Stimulated activated CD8-positive, alpha-beta memory T cell treated with anti-CD3 and anti-CD28 coated beads, Interleukin-4, amount 100 ng/mL, for 48 hours (primary cell): ENCODE measurements around the gene SCLY.

ENCODE experiments used
- DNase-seq: peaks from one replicate; pipeline ENCODE4 v3.0.0-alpha.2; 2020

The SCLY gene

DNA sequence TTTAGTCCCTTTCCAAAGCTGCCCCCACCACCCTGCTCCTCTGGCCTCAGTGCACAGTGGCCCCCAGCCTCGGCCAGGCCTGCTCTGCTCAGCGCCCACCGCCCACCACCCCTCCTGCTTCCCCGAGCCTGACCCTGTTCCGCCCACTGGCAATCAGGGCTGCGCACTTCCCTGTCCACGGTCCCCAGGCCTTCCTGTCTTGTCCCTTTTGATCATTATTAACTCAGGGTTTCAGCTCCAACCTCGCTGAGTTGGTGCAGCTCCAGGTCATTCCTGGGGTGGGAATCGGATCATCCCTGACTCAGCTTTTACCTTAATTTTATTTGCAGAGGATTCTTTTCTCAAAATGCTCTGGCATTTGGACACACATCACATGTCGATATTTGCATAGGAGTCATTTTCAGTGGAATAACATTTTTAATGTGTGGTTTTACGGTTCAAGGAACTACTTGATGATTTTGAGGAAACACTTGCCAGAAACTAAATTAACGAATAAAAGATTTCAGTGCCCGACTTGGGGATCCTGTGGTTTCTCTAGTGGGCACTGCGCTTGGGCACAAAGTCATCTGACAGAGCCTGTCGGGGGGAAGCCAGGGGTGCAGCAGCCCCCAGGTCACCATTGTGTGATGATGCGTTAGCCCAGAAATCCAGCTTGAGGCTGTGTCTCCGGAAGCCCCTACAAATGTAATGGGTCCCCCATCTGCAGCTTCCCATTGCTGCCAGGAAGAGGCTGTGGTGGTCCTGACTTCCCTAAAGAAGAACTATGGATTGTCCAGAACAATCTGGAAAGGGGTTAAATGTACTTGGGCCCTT, 38.3 kb downstream of the SCLY start:
- DNase-seq, result peak; percentile 19

DNA sequence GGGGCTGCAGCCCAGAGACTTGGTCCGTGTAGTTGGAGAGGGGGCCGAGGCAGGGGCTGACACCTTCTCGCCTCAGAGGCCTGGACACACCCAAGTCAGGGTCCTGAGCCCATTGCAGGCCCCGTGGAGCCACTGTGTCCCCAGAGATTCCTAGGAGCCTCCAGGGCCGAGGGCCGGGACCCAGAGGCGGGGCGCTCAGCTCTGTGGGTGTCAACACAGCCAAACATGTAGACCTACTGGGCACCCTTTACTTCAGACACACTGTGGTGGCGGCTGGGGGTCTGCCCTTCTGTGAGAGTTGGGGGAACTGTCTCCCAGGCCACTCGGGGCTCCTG, 38.9 kb downstream of the SCLY start:
- DNase-seq, result no peak

DNA sequence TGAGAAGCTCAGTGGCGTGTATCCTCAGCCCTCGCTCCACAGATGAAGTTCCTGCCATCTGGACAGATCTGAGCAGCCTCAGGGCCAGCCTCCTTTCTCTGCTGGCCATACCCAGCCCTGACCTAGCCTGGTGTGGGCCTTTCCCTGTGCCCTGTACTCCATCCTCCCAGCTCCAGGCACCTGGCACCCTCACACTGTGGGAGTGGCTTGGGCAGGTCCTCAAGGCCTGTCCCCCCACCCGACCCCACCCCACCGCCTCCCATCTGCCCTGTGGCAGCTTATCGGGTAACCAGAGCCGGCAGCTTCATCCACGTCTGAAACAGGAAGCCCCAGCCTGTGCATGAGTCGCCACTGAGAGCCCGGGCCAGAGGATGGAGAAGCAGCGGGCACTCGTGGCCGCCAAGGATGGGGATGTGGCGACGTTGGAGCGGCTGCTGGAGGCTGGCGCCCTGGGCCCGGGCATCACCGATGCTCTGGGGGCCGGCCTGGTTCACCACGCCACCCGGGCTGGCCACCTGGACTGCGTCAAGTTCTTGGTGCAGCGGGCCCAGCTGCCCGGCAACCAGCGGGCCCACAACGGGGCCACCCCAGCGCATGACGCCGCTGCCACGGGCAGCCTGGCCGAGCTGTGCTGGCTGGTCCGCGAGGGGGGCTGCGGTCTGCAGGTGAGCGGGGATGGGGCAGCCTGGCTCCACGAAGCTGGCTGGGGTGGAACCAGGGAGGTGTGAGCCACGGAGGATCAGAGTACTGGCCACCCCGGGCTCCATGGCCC, 39.4 kb downstream of the SCLY start, which contains the start of gene ESPNL:
Gene ESPNL (plus strand): TSS at position 292 of the 772 bp plus-strand sequence. CDS start 80 bp downstream, at position 372.
- peak; percentile 22 for DNase-seq

DNA sequence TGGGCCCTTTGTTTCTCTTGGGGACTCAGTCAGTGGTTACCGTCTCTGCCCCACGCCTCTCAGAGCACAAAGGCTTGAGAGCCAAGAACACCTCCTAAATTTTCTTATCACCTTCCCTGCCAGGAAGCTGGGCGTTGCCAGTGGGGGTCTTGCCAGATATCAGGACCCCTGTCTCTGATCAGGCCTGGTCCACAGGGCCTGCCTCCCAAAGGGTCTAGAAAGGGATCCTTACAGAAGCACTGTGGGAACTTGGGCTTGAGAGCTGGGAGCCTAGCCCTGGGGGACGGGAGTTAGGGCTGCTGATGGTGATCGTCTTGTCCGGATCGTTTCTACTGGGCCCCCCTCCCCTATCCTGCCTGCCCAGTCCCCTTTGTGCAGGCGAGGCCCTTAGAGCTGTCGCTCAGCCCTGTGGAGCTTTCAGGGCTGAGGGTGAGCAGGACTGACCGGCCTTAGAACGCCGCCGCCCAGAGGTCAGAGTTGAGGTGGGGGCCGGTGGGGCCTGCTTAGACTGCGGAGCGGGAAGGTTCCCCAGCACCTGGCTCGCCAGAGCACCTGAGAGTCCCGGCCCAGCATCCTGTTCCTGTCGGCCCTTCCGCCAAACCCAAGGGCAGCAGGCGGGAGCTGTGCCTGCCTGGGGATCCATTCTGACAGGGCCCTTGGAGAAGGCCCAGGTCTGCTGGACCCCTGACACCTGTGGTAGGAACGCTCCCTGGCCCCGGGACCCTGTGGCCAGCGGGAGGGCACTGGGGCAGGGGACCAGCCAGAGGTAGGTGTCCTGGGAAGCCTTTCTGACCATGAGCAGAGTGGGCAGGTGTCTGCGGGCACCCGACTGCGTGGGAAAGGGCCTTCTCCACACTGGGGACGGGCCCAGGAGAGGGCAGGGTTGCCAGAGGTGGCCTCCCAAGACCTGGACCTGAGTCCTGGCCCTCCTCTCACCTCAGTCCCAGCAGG, 40.3 kb downstream of the SCLY start:
- peak; percentile 21 for DNase-seq

DNA sequence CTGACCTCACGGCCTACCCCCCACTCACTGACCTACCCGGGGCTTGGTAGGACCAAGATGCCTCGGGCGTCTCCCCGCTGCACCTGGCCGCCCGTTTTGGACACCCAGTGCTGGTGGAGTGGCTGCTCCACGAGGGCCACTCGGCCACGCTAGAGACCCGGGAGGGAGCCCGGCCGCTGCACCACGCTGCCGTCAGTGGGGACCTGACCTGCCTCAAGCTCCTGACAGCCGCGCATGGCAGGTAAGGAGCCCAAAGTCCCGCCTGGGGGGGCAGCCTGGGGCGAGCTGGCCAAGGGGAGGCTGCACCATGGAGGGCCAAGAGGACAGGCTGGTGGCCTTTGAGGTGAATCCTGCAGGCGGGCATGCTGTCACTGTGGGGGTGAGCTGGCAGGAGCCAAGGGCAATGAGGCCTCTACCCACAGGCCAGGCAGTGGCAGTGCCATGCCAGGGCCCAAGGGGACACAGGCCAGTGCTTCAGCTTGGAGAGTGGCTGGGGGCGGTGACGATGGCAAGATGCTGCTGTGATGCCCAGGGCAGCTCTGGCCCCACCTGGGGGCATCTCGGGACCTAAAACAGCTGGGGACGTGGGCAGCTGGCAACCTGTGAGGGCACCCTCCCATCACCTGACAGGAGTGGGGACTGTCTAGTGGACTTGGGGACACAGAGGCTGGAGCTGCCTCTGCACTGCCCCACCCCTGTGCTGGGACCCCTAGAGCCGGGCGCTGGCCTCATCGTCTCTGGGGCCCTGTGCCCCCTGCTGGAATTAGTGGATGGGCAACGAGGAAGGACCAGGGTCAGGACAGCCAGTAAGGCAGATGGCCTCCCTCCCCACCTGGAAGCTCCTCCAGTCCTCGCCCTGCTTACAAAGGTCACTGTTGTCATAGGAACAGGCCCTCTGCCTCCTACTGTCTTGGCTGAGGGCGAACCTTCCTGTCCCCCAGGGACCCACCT, 41.4 kb downstream of the SCLY start:
- peak; percentile 22 for DNase-seq

DNA sequence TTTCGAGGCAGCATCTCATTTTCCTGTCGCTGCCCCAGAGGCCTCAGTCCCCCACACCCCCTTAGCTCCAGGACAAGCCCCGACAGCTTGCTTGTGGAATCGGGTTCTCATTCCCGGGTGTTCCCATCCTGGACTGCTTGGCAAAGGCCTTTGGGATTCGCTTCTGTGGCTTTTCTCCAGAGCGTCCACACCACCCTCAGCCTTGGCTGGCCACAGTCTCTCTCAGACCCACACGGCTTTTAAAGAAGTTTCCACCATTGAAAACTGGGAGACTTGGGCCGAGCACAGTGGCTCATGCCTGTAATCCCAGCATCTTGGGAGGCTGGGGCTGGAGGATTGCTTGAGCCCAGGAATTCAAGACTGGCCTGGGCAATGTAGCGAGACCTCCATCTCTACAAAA, 42.1 kb downstream of the SCLY start:
- no peak for DNase-seq

DNA sequence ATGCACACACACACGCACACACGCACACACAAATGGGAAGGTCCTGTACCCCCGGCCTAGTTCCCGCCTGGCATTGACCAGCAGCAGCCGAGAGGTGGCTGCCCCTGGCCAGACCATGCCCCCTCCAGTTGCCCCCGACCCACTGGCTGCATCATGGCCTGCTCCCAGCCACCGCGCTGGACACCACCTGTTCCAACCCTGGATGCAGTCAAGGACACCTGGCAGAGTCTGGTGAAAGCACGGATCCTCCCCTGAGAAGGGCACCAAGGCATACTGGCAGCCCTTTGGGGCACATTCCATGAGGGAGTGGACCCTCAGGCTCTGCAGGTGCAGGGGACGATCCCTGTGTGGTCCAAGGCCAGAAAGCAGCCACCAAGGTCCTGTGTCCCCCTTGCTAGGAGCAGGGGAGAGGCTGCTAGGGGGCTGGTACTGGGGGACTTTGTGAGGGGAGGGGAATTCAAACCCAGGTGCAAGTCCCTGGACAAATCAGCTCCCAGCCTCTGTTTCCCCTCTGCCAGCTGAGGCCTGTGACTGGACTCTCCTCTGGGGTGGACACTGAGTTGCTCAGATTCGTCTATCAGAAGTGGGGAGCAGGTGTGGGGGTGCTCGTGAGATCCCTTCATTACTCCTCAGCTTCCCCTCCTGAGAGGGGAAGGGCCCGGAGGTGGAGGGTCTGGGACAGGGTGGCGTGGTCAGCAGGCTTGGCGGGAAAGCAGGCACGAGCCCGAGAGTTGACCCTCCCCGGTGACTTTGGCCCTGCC, 42.8 kb downstream of the SCLY start:
- DNase-seq, result peak; percentile 18

DNA sequence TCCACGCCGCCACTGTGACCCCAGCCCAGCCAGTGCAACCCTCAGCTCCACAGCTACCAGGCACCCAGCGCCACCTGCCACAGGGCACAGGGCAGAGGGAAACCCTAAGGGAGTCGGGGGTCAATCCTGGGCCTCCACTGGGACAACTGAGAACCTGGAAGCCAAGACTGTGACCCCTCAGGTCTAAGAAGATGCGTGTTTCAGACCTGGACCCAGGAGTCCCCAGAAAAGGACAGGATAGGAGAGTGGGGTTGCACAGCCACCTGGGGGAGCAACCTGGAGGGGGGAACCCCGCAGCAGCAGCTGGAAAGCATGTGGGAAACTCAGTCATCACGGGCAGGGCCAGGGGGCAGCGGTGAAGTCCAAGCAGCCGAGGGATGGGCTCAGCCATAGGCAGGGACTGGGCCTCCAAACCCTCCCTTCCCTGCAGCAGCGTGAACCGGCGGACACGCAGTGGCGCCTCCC, 43.5 kb downstream of the SCLY start:
- peak; percentile 21 for DNase-seq

DNA sequence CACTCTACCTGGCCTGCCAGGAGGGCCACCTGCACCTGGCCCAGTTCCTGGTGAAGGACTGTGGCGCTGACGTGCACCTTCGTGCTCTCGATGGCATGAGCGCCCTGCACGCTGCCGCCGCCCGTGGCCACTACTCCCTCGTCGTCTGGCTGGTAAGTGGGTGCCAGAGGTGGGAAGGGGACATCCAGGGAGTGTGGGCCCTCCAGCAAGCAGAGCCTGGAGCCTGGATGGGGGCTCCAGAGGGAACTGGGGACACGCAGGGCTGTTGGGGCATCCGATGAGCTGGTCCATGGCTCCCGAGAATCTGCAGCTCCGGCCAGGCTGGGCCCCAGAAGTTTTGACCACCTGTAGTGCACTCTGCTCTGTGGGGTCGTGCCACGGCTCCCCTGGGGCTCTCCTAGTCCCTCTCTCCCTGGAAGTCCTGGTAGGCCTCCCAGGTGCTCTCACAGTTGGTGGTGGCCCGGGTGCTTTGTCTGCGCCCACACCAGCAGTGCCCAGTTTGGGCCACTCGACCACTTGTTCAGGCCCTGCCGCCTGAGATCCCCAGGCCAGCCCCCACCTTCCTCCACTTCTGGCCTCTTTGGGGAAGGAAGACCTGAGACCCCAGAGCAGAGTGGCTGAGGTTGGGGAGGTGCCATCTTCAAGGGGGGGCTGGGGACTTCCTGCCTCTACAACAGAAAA, 44.0 kb downstream of the SCLY start:
- DNase-seq, result no peak

DNA sequence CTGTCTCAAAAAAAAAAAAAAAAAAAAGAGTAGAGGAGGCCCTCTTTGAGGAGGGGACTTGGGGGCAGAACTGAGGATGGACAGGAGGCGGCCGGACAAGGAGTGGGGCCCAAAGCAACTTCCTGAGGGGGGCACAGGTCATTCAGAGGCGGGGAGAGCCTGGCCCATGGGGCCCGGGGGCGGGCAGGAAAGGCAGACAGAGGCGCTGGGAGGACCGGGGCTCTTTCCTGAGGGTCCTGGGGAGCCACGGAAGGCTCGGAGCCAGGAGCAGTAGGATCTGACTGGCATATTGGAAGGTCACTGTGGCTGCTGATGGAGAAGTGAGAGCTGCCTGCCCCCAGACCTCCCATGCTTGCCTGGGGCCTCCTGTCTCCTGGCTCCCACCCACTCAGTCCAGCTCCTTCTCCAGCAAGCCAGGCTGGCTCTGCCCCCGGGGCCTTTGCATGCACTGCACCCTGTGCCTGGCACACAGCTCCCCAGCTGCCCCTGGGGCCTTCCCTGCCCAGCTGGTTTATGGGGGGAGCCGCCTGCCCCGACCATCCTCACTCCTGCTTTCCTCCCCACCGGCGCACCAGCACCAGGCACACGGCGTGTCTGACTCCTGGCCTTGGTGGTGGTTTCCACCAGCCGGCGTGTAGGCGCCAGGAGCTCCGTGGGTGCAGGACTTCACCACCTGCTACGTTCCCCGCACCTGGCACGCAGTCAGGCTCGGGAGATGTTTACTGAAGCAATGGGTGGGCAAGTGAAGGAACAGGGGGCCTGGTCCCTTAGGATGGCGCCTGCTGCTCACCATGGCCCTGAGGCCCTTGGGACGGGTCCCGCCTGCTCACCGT, 44.9 kb downstream of the SCLY start:
- DNase-seq, result no peak

DNA sequence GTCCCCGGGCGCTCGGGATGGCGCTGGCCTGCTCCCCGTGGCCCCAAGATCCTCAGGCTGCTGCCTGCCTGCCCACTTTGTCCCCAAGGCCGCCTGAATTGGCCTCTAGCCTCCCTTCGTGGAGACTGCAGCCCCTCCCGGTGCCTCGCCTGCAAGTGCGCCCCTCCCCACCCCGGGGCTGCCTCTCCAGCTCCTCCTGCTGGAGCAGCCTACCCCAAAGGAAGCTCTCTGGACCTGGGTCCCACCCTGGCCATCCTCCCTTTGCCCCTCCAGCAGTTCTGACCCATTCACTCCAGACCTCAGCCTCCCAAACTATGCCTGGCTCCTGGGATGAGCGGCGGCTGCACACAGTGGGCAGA, 45.5 kb downstream of the SCLY start:
- DNase-seq, result no peak

DNA sequence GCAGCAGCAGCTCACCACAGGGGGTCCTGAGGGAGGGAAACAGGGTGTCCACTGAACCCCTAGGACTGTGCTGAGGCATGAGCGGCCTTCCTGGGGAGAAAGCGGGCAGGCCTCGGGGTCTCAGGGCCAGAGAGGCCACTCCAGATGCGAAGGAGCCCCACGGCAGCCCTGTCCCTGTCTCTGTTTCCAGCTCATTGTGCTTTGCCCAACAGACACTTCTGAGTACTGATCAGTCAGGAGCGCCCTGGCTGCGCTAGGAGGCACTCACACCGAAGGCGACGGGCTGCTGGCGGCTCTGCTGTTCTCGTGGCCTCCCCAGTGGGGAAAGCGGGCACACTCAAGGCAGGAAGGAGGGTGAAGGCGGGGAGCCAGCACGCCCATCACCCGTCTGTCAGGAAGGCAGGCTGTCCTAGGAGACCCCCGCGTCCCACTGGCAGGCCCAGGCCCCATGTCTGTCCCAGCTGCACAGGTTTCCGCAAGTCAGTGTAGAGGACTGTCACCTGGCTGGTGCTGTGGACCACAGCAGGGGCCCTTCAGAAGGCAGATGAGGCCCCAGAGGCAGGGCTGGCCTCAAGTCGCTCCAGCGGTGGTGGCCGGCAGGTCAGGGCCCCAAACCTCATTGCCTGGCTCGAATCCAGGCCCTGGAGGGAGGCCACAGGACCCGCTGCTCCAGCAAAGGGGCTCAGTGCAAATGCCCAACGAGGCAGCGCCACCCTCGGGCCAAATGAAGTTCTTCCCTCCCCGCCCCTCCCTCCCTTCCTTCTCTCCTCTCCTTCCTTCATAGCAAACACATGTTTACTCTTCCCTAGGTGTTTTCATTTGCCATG, 46.1 kb downstream of the SCLY start:
- DNase-seq, result no peak

DNA sequence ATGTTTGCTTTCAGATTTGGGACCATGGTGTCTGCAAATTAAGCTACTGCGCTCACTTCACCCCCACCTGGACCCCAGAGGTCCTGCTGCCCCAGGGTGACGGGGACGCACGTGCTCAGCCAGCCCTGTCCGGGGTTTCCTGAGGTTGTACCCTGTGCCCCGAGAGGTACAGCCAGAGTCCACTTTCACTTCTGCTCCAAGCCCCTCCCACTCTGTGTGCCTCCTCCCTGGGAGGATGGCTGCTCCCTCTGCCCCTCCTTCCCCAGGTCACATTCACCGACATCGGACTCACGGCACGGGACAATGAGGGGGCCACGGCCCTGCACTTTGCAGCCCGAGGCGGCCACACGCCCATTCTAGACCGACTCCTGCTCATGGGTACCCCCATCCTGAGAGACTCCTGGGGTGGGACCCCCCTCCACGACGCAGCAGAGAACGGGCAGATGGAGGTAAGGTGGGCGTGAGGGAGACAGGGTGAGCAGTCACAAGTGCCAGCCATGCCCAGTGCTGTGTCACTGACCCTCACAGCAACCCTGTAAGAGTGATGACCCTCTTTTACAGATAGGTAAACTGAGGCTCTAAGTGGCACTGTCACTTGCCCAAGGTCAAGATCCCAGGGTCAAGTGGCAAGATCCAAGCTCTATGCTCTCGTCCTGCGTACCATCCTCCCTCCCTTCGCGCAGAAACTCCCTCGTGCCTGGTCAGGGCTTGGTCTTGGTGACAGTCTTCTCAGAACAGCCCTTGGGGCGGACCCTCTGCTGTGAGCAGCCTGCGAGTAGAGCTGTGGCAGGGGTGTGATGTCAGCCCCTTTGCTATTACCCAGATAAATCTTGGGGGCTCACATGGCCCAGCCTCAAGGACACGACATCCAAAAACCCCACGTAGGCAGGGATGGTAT, 47.0 kb downstream of the SCLY start:
- DNase-seq, result no peak

DNA sequence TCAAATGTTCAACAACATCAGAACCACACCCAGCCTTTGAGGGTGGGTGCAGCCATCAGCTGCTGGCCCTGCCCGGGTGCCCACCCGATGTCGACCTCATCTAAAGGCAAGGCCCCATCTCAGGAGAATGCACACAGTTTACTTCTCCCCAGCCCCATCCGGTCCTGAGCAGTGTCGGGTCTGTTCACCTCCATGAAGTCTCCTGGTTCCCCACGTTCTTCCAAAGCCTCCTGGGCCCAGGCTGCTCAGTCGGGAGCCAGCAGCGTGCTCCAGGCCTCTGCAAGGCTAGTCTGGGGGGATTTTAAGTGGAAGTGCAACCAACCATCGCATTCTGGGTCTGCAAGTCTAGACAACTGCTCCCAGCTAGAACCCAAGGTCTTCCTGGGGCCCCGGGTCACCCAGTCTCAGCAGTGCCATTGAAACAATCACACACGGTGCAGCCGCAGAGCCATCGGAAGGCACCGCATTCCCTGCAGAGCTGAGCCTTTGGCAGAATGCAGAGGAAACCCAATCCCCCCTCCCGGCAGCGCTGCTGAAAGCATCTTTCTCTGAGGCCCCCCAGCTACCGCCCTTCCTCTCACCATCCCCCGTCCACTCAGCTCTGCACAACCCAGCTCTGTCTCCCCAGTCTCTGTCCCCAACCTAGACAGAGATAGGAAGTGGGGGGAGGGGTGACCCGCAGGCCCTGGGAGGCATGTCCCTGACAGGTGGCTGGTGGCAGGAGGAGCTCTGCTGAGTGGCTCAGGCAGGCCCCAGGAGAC, 47.8 kb downstream of the SCLY start:
- no peak for DNase-seq

DNA sequence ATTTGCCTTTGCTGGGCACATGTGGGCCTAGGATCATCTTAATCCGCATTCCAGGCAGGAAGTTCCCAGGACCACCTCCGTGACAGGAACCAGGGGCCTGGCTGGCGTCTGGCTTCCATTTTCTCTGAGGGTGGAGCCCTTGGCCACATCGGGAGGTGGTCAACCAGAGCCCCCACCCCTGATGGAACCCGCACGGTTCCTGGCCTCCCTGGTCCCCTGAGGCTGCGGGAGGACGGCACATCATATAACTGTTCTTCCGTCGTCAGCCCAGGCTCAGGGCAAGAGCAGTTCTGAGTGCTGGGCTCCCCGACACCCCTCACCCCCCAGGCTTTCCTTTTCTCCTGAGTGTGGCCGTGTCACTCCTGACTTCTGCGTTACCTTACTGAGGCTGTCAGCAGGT, 52.8 kb downstream of the SCLY start:
- DNase-seq, result no peak

DNA sequence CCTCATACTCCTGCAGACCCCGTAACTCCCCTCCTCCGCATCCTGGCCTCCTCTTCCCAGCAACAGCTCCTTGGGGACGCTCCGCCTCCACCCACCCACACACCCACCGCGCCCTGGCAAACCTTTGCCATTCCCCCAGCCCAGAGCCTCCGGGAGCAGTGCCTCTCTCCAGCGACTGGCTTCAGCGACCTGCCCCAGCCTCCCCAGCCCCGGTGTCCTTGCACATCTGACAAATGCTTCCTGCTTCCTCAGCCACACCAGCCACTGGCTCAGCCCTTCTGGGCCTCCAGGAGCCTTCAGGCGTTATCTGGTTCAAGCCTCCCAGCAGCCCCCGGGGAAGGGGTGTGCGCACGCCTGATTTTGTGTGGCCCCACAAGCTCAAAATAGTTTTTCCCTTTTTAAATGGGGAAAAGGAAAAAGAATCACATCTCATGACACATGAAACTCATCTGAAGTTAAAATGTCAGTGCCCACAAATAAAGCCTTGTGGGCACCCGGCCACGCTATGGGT, 53.6 kb downstream of the SCLY start:
- DNase-seq, result no peak
